ENCODE measurements around the gene NFAM1.

- no peak for TF ChIP-seq CTCF (IDR thresholded peaks at IDR 0.05)
- TF ChIP-seq RAD21 (IDR thresholded peaks at IDR 0.05; ENCODE audit: low read length) = no peak
- no peak for TF ChIP-seq JUND (IDR thresholded peaks at IDR 0.05)
- TF ChIP-seq ZBTB33 (IDR thresholded peaks at IDR 0.05; ENCODE audit: borderline replicate concordance, low read depth) = no peak
- no peak for TF ChIP-seq MAX (IDR thresholded peaks at IDR 0.05; ENCODE audit: low read depth)
- no peak for TF ChIP-seq SMC3 (IDR thresholded peaks at IDR 0.05; ENCODE audit: low read depth, low read length)
- no peak for TF ChIP-seq FOXM1 (IDR thresholded peaks at IDR 0.05; ENCODE audit: low read depth)
- no peak for TF ChIP-seq CHD2 (IDR thresholded peaks at IDR 0.05; ENCODE audit: low read length, partially characterized antibody)
These were observed 20.3 kb upstream of the NFAM1 start for GRCh38 chr22:42452456-42452855.

Data from SK-N-SH (cell line).